Measurements from ENCODE around the gene INTS2. TPM values are rescaled to one million over a fixed set of nuclear protein-coding genes. Genes with fewer than 3 reads are reported as not detected.
"Not testable (repeated sequence)": the region's sequence is repeated elsewhere in the genome, so short reads cannot be mapped to it uniquely, and the experiment has no call there.

INTS2 gene
- total RNA-seq, 8 experiments from 2014 or later: 11.2 to 16.8 (median 11.9) TPM

- not testable (repeated sequence) for H3K4me1 ChIP-seq (replicated peaks in 1 of 2); H3K4me3 ChIP-seq; ATAC-seq (replicated peaks in 6 of 8); H3K27ac ChIP-seq
- WGBS, 10 experiments: 80 to 100% (median 100%) methylated on average over 1 of the region's 1 CpG; no CpG with 5 or more reads in 1 of the 10 experiments
- in situ Hi-C loops (cut with MboI; ENCODE audit: low pct_unique_long_range_greater_than_20kb in 2 of 9, low sequenced_read_pairs in 9 of 9, unreplicated experiment in 9 of 9): loop anchor here in 3 of 9 experiments (25.0 kb wide), 1 partner anchor 415 kb away; no protein-coding TSS in a partner anchor
These were observed 100.9 kb downstream of the INTS2 start for GRCh38 chr17:61826866-61827265.

GRCh38 chr17:61826198-61826597 is 101.6 kb downstream of the INTS2 start:
- H3K27ac ChIP-seq; H3K4me1 ChIP-seq (replicated peaks in 1 of 2); H3K4me3 ChIP-seq; ATAC-seq (replicated peaks in 6 of 8): not testable (repeated sequence)
- in situ Hi-C loops (cut with MboI; ENCODE audit: low pct_unique_long_range_greater_than_20kb in 2 of 9, low sequenced_read_pairs in 9 of 9, unreplicated experiment in 9 of 9): loop anchor here in 3 of 9 experiments (25.0 kb wide), 1 partner anchor 414 kb away; no protein-coding TSS in a partner anchor
- 50 to 100% (median 96%) methylated on average over 1 to 2 of the region's 2 CpGs; no CpG with 5 or more reads in 1 of the 10 experiments for WGBS, 10 experiments

GRCh38 chr17:61825448-61826137 is 102.2 kb downstream of the INTS2 start:
- in situ Hi-C loops (cut with MboI; ENCODE audit: low pct_unique_long_range_greater_than_20kb in 2 of 9, low sequenced_read_pairs in 9 of 9, unreplicated experiment in 9 of 9): loop anchor here in 3 of 9 experiments (25.0 kb wide), 1 partner anchor 413 kb away; no protein-coding TSS in a partner anchor

GRCh38 chr17:61822326-61823285 is 105.2 kb downstream of the INTS2 start:
- WGBS, 10 experiments: 53 to 100% (median 82%) methylated on average over 4 to 6 of the region's 6 CpGs
- ATAC-seq (replicated peaks in 6 of 8): no peak
- Histone ChIP-seq H3K4me3 (no peak overlapping the region), H3K27ac (no peak overlapping the region), H3K4me1 (replicated peaks in 1 of 2) (no peaks in the 10 kb centered on the region)
- in situ Hi-C loops (cut with MboI; ENCODE audit: low pct_unique_long_range_greater_than_20kb in 2 of 9, low sequenced_read_pairs in 9 of 9, unreplicated experiment in 9 of 9): loop anchor here in 1 of 9 experiments (25.0 kb wide), 1 partner anchor 385 kb away; no protein-coding TSS in a partner anchor

More at GRCh38 chr17:61825448-61826137, 102.2 kb downstream of the INTS2 start:
- no peak for ATAC-seq (replicated peaks in 6 of 8)
- Histone ChIP-seq H3K4me1 (replicated peaks in 1 of 2) (no peaks in the 10 kb centered on the region), H3K27ac (no peak overlapping the region), H3K4me3 (no peak overlapping the region)
- 84 to 100% (median 100%) methylated on average over 2 of the region's 2 CpGs; no CpG with 5 or more reads in 3 of the 10 experiments for WGBS, 10 experiments

GRCh38 chr17:61821655-61822054 is 106.1 kb downstream of the INTS2 start:
- Histone ChIP-seq H3K27ac (no peak overlapping the region), H3K4me3 (no peak overlapping the region), H3K4me1 (replicated peaks in 1 of 2) (no peaks in the 10 kb centered on the region)
- in situ Hi-C loops (cut with MboI; ENCODE audit: low pct_unique_long_range_greater_than_20kb in 2 of 9, low sequenced_read_pairs in 9 of 9, unreplicated experiment in 9 of 9): loop anchor here in 1 of 9 experiments (25.0 kb wide), 1 partner anchor 384 kb away; no protein-coding TSS in a partner anchor
- ATAC-seq (replicated peaks in 6 of 8): no peak
- 90 to 100% (median 100%) methylated on average over 1 to 4 of the region's 4 CpGs for WGBS, 10 experiments

GRCh38 chr17:61819265-61819664 is 108.5 kb downstream of the INTS2 start:
- WGBS, 10 experiments: 80 to 100% (median 93%) methylated on average over 1 to 3 of the region's 3 CpGs; no CpG with 5 or more reads in 2 of the 10 experiments
- H3K4me3 ChIP-seq; H3K27ac ChIP-seq; H3K4me1 ChIP-seq (replicated peaks in 1 of 2); ATAC-seq (replicated peaks in 6 of 8): not testable (repeated sequence)
- in situ Hi-C loops (cut with MboI; ENCODE audit: low pct_unique_long_range_greater_than_20kb in 2 of 9, low sequenced_read_pairs in 9 of 9, unreplicated experiment in 9 of 9): loop anchor here in 1 of 9 experiments (25.0 kb wide), 1 partner anchor 382 kb away; no protein-coding TSS in a partner anchor

GRCh38 chr17:61818225-61818624 is 109.6 kb downstream of the INTS2 start:
- ATAC-seq (replicated peaks in 6 of 8): no peak

GRCh38 chr17:61817452-61817851 is 110.3 kb downstream of the INTS2 start:
- in situ Hi-C loops (cut with MboI; ENCODE audit: low pct_unique_long_range_greater_than_20kb in 2 of 9, low sequenced_read_pairs in 9 of 9, unreplicated experiment in 9 of 9): loop anchor here in 1 of 9 experiments (25.0 kb wide), 1 partner anchor 380 kb away; no protein-coding TSS in a partner anchor
- Histone ChIP-seq H3K4me3 (no peak overlapping the region), H3K27ac (no peak overlapping the region), H3K4me1 (replicated peaks in 1 of 2) (no peaks in the 10 kb centered on the region)
- no peak for ATAC-seq (replicated peaks in 6 of 8)
- WGBS, 10 experiments: 84 to 100% (median 100%) methylated on average over 1 to 3 of the region's 3 CpGs

More at GRCh38 chr17:61818225-61818624, 109.6 kb downstream of the INTS2 start:
- no peak overlapping the region for H3K27ac ChIP-seq
- no peak overlapping the region for H3K4me3 ChIP-seq
- H3K4me1 ChIP-seq (replicated peaks in 1 of 2): no peaks in the 10 kb centered on the region
- in situ Hi-C loops (cut with MboI; ENCODE audit: low pct_unique_long_range_greater_than_20kb in 2 of 9, low sequenced_read_pairs in 9 of 9, unreplicated experiment in 9 of 9): loop anchor here in 1 of 9 experiments (25.0 kb wide), 1 partner anchor 381 kb away; no protein-coding TSS in a partner anchor

GRCh38 chr17:61816538-61816937 is 111.2 kb downstream of the INTS2 start:
- in situ Hi-C loops (cut with MboI; ENCODE audit: low pct_unique_long_range_greater_than_20kb in 2 of 9, low sequenced_read_pairs in 9 of 9, unreplicated experiment in 9 of 9): loop anchor here in 1 of 9 experiments (25.0 kb wide), 1 partner anchor 379 kb away; no protein-coding TSS in a partner anchor
- 68 to 90% (median 76%) methylated on average over 3 to 4 of the region's 4 CpGs for WGBS, 10 experiments
- no peak for ATAC-seq (replicated peaks in 6 of 8)
- Histone ChIP-seq H3K4me1 (replicated peaks in 1 of 2) (no peaks in the 10 kb centered on the region), H3K4me3 (no peak overlapping the region), H3K27ac (no peak overlapping the region)

GRCh38 chr17:61815863-61816503 is 111.8 kb downstream of the INTS2 start:
- Histone ChIP-seq H3K4me3 (no peak overlapping the region), H3K27ac (no peak overlapping the region), H3K4me1 (replicated peaks in 1 of 2) (no peaks in the 10 kb centered on the region)
- ATAC-seq (replicated peaks in 6 of 8): no peak
- in situ Hi-C loops (cut with MboI; ENCODE audit: low pct_unique_long_range_greater_than_20kb in 2 of 9, low sequenced_read_pairs in 9 of 9, unreplicated experiment in 9 of 9): loop anchor here in 1 of 9 experiments (25.0 kb wide), 1 partner anchor 379 kb away; no protein-coding TSS in a partner anchor
- WGBS, 10 experiments: 65 to 100% (median 82%) methylated on average over 1 to 5 of the region's 5 CpGs

Measured in motor neuron (in vitro differentiated cells).